ENCODE results near the gene PCDHB13.
"Not testable (repeated sequence)": the region's sequence is repeated elsewhere in the genome, so short reads cannot be mapped to it uniquely, and the experiment has no call there.

PCDHB13 gene

GRCh38 chr5:141208478-141208877 is 5.2 kb upstream of the PCDHB13 start, which contains the start of gene PCDHB12:
PCDHB12 (plus strand) TSS chr5:141208719; CDS start chr5:141208908, 189 bp downstream.
- DNase-seq = no peak

GRCh38 chr5:141210281-141210680 is 3.4 kb upstream of the PCDHB13 start:
- DNase-seq = not testable (repeated sequence)

GRCh38 chr5:141210849-141211248 is 2.9 kb upstream of the PCDHB13 start:
- DNase-seq = not testable (repeated sequence)

- not testable (repeated sequence) for DNase-seq
Observed at GRCh38 chr5:141214583-141214982, 864 bp downstream of the PCDHB13 start.

- DNase-seq = not testable (repeated sequence)
Observed at GRCh38 chr5:141215504-141215903, 1.8 kb downstream of the PCDHB13 start.

GRCh38 chr5:141216035-141216434 is 2.3 kb downstream of the PCDHB13 start:
- not testable (repeated sequence) for DNase-seq

GRCh38 chr5:141223112-141223783 is 9.5 kb downstream of the PCDHB13 start, which contains the start of gene PCDHB14:
PCDHB14 (plus strand) TSS chr5:141223343; CDS start chr5:141223506, 163 bp downstream.
- DNase-seq = no peak

- DNase-seq = not testable (repeated sequence)
Observed at GRCh38 chr5:141224844-141225243, 11.1 kb downstream of the PCDHB13 start.

- not testable (repeated sequence) for DNase-seq
Observed at GRCh38 chr5:141225421-141225820, 11.7 kb downstream of the PCDHB13 start.

- DNase-seq = no peak
Observed at GRCh38 chr5:141234109-141234667, 20.5 kb downstream of the PCDHB13 start.

GRCh38 chr5:141235922-141236321 is 22.2 kb downstream of the PCDHB13 start:
- not testable (repeated sequence) for DNase-seq

- DNase-seq = no peak
Observed at GRCh38 chr5:141236516-141237313, 23.0 kb downstream of the PCDHB13 start.

- no peak for DNase-seq
Observed at GRCh38 chr5:141241496-141241895, 27.8 kb downstream of the PCDHB13 start.

- no peak for DNase-seq
Observed at GRCh38 chr5:141245250-141245717, 31.6 kb downstream of the PCDHB13 start, which contains the start of gene PCDHB15. PCDHB15 (plus strand) TSS chr5:141245395; CDS start chr5:141245579, 184 bp downstream.

GRCh38 chr5:141246971-141247370 is 33.3 kb downstream of the PCDHB13 start:
- not testable (repeated sequence) for DNase-seq

GRCh38 chr5:141247434-141247833 is 33.7 kb downstream of the PCDHB13 start:
- DNase-seq = not testable (repeated sequence)

GRCh38 chr5:141250576-141250975 is 36.9 kb downstream of the PCDHB13 start:
- no peak for DNase-seq

GRCh38 chr5:141258464-141258863 is 44.7 kb downstream of the PCDHB13 start:
- no peak for DNase-seq

- DNase-seq = no peak
Observed at GRCh38 chr5:141258948-141259347, 45.2 kb downstream of the PCDHB13 start.

- no peak for DNase-seq
Observed at GRCh38 chr5:141260458-141261237, 46.9 kb downstream of the PCDHB13 start.

GRCh38 chr5:141261238-141261546 is 47.5 kb downstream of the PCDHB13 start:
- DNase-seq = no peak

Measured in left hindlimb (tissue), 1 donor.